OCI-LY7 (cell line): ENCODE data around the gene MRPS2. TPM values are rescaled to one million over a fixed set of nuclear protein-coding genes. Genes with fewer than 3 reads are reported as not detected.

Source experiments
- BruUV-seq: library from RNA; stranded (reverse); fragments of 400-500 nt; replicated peaks from 2 replicates; lab custom pipeline; 2021; lab: Mats Ljungman, UMichigan
- CTCF ChIA-PET: fragments of 300-600 bp; sonication (Branson Sonifier 250); formaldehyde crosslinking; loops from one replicate; lab custom pipeline; 2022; ENCODE audit warnings: antibody characterized with exemption; ENCODE audit not compliant: unreplicated experiment; lab: Charles Lee
- POLR2A ChIA-PET: fragments of 300-600 bp; sonication (Branson Sonifier 250); formaldehyde crosslinking; loops from one replicate; lab custom pipeline; 2022; ENCODE audit warnings: antibody characterized with exemption; lab: Charles Lee
- DNase-seq: peaks from one replicate; pipeline ENCODE4 v3.0.0-alpha.2; 2015; ENCODE audit warnings: low spot score
- H2AFZ ChIP-seq: fragments of 200-600 bp; sonication (generic), shearing (Covaris generic); 2 replicates; pipeline ENCODE4 v1.6.1; 2014; ENCODE audit warnings: mild to moderate bottlenecking, antibody characterized with exemption, low read length, moderate library complexity
- H3K27ac ChIP-seq: fragments of 200-600 bp; sonication (generic); 2 replicates; pipeline ENCODE4 v1.5.1; 2014; ENCODE audit warnings: mixed run types, low read depth, mild to moderate bottlenecking, moderate library complexity, low read length, inconsistent platforms; ENCODE audit not compliant: poor library complexity, severe bottlenecking
- H3K36me3 ChIP-seq: fragments of 200-600 bp; sonication (generic); 2 replicates; pipeline ENCODE4 v1.6.1; 2014; ENCODE audit warnings: mild to moderate bottlenecking, antibody characterized with exemption, low read length, moderate library complexity, mixed read lengths; ENCODE audit not compliant: insufficient read depth
- H3K4me1 ChIP-seq: fragments of 200-600 bp; sonication (generic); 2 replicates; pipeline ENCODE4 v1.5.1; 2014; ENCODE audit warnings: mild to moderate bottlenecking, low read length; ENCODE audit not compliant: insufficient read depth, poor library complexity, severe bottlenecking
- H3K4me2 ChIP-seq: fragments of 200-600 bp; sonication (generic); 2 replicates; pipeline ENCODE4 v1.6.1; 2014; ENCODE audit warnings: mild to moderate bottlenecking, low read length
- H3K4me3 ChIP-seq: fragments of 200-600 bp; sonication (generic); 2 replicates; pipeline ENCODE4 v1.5.1; 2014; ENCODE audit warnings: mild to moderate bottlenecking, low read depth, low read length; ENCODE audit not compliant: poor library complexity, severe bottlenecking
- H3K79me2 ChIP-seq: fragments of 200-600 bp; sonication (generic); 2 replicates; pipeline ENCODE4 v1.6.1; 2016; ENCODE audit warnings: low read depth, mild to moderate bottlenecking, low read length, moderate library complexity, mixed read lengths; ENCODE audit not compliant: insufficient read depth
- H3K9me2 ChIP-seq: fragments of 200-600 bp; sonication (generic); 2 replicates; pipeline ENCODE4 v1.6.1; 2016; ENCODE audit warnings: mild to moderate bottlenecking, low read length, mixed read lengths; ENCODE audit not compliant: insufficient read depth
- H3K9me3 ChIP-seq: fragments of 200-600 bp; sonication (generic); 2 replicates; pipeline ENCODE4 v1.6.1; 2014; ENCODE audit warnings: mild to moderate bottlenecking, mixed run types, low read length, mixed read lengths
- H4K20me1 ChIP-seq: fragments of 200-600 bp; sonication (generic); 2 replicates; pipeline ENCODE4 v1.6.1; 2014; ENCODE audit warnings: mild to moderate bottlenecking, antibody characterized with exemption, low read length, moderate library complexity, mixed read lengths; ENCODE audit not compliant: insufficient read depth
- EZH2phosphoT487 ChIP-seq: fragments of 200-600 bp; sonication (generic); IDR thresholded peaks from 2 replicates; pipeline ENCODE4 v1.6.1; 2018; ENCODE audit warnings: low read depth, borderline replicate concordance, mild to moderate bottlenecking, mixed run types, antibody characterized with exemption, low read length, moderate library complexity, mixed read lengths
- intact Hi-C: fragments of 100-400 bp; cut with micrococcal nuclease; formaldehyde crosslinking; loops from one replicate; pipeline ENCODE4 v1.10.0; 2022; ENCODE audit not compliant: unreplicated experiment
- total RNA-seq, 2 experiments: library from RNA; depleted of rRNA in 1 of 2; stranded (reverse); fragments of >200 nt in 1 of 2; shearing (Covaris generic) in 1 of 2; gene quantifications; 2 replicates each; pipeline ENCODE4 v1.2.3, GENCODE V29; 2014 to 2022
- TF ChIP-seq, protein P1 (sequence below): fragments of 200-600 bp; sonication (generic); conservative IDR thresholded peaks from 2 replicates; pipeline ENCODE4 v1.5.1; 2014; ENCODE audit warnings: mild to moderate bottlenecking, antibody characterized with exemption, low read length, moderate library complexity, mixed read lengths

The MRPS2 gene
- total RNA-seq, 2 experiments from 2014 or later: 42.7 to 55.7 TPM

DNA sequence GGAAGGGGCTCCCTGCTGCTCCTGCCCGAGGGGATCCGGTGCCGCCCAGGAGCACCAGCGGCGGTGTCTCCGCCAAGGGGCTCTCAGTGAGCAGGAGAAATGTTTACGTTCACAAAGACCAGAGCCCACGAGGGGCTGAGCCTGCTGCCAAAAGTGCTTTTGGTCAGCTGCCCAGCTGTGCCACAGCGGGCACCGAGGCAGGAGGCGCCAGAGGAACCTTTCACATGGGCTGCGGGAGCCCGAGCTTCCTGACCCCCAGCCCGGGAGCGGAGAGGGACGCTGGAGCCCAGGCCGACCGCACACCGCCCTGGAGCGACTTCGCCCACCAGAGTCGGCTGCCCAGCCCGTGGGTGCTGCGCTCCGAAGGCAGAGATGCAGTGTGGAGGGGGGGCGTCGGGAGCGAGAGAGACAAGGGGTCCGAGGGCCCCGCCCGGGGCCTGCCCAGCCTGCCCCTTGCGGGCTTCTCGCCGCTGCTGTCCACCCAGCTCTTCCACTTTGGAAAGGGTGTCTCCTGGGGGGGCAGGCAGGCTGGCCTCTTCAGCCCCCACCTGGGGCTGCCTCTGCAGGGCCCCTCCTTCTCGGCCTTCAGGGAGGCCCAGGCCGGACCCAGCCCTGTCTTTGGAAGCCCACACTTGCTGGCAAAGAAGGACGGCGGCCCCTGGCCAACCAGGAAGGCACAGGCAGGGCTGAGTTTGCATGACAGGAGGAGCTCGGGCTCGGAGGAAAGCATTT is 13.0 kb upstream of the MRPS2 start:
- no peaks in the 10 kb centered on the region for H3K79me2 ChIP-seq
- CTCF ChIA-PET: no interaction called here
- TF ChIP-seq, protein P1, sequence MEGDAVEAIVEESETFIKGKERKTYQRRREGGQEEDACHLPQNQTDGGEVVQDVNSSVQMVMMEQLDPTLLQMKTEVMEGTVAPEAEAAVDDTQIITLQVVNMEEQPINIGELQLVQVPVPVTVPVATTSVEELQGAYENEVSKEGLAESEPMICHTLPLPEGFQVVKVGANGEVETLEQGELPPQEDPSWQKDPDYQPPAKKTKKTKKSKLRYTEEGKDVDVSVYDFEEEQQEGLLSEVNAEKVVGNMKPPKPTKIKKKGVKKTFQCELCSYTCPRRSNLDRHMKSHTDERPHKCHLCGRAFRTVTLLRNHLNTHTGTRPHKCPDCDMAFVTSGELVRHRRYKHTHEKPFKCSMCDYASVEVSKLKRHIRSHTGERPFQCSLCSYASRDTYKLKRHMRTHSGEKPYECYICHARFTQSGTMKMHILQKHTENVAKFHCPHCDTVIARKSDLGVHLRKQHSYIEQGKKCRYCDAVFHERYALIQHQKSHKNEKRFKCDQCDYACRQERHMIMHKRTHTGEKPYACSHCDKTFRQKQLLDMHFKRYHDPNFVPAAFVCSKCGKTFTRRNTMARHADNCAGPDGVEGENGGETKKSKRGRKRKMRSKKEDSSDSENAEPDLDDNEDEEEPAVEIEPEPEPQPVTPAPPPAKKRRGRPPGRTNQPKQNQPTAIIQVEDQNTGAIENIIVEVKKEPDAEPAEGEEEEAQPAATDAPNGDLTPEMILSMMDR: no peak
- no peak for TF ChIP-seq EZH2phosphoT487
- no peaks in the 10 kb centered on the region for H3K4me1 ChIP-seq
- POLR2A ChIA-PET: no interaction called here
- no TSS peak for BruUV-seq
- H3K9me3 ChIP-seq: no peaks in the 10 kb centered on the region
- H3K9me2 ChIP-seq: no peaks in the 10 kb centered on the region
- no peaks in the 10 kb centered on the region for H3K36me3 ChIP-seq
- H2AFZ ChIP-seq: no peak overlapping the region
- DNase-seq: no peak
- H3K4me3 ChIP-seq: no peak overlapping the region
- no peak overlapping the region for H3K4me2 ChIP-seq
- H3K27ac ChIP-seq: no peak overlapping the region
- intact Hi-C loops: no loop called here
- H4K20me1 ChIP-seq: no peaks in the 10 kb centered on the region

DNA sequence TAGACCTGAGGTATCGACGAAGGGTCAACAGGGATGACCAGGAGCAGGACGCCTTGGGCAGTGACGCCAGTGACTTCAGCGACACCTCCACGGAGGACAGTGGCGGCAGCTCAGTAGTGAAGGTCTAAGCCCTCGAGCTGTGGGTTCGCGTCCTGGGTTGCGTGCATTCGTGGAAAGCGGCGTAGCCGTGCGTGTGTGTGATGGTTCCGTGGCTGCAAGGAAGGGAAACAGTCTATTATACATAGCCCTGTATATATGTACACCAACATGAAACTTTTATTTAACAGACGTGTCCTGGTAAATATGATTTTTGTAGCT is 12.5 kb upstream of the MRPS2 start:
- Histone ChIP-seq H3K9me2 (no peaks in the 10 kb centered on the region), H3K4me3 (no peak overlapping the region), H3K36me3 (no peaks in the 10 kb centered on the region), H4K20me1 (no peaks in the 10 kb centered on the region), H3K9me3 (no peaks in the 10 kb centered on the region), H3K4me1 (no peaks in the 10 kb centered on the region), H3K27ac (no peak overlapping the region), H2AFZ (no peak overlapping the region), H3K79me2 (no peaks in the 10 kb centered on the region), H3K4me2 (no peak overlapping the region)
- TF ChIP-seq EZH2phosphoT487: no peak
- TF ChIP-seq, protein P1: no peak
- intact Hi-C loops: no loop called here
- POLR2A ChIA-PET: no interaction called here
- BruUV-seq: no TSS peak
- CTCF ChIA-PET: no interaction called here
- no peak for DNase-seq

DNA sequence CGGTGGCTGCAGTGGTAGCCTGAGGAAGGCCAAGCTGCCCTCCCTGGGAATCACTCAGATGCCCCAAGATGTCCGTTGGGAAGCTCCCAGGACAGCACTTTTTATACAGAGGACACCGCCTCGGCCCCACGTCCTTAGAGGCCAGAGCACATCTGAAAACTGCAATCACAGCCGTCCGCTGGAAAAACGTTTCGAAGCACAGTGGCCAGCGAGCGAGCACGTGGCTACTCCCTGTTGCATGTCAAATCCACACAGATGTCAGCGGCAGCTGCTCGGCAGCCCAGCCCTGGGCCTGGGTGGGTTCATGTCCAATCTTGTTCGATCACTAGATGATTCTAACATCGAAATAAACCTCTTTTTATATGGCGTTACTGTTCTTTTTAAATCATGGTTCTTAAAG is 12.0 kb upstream of the MRPS2 start:
- H3K79me2 ChIP-seq: no peaks in the 10 kb centered on the region
- no peak for DNase-seq
- no peak overlapping the region for H3K27ac ChIP-seq
- TF ChIP-seq, protein P1: no peak
- TF ChIP-seq EZH2phosphoT487: no peak
- no peaks in the 10 kb centered on the region for H4K20me1 ChIP-seq
- CTCF ChIA-PET: no interaction called here
- H2AFZ ChIP-seq: no peak overlapping the region
- intact Hi-C loops: no loop called here
- H3K4me2 ChIP-seq: no peak overlapping the region
- no peaks in the 10 kb centered on the region for H3K9me2 ChIP-seq
- POLR2A ChIA-PET: no interaction called here
- H3K36me3 ChIP-seq: no peaks in the 10 kb centered on the region
- no TSS peak for BruUV-seq
- H3K9me3 ChIP-seq: no peaks in the 10 kb centered on the region
- H3K4me3 ChIP-seq: no peak overlapping the region
- no peaks in the 10 kb centered on the region for H3K4me1 ChIP-seq
